Neural cell (in vitro differentiated cells): ENCODE results near the gene SURF6. TPM values are rescaled to one million over a fixed set of nuclear protein-coding genes. Genes with fewer than 3 reads are reported as not detected.

Experiments
- H2AFZ ChIP-seq: fragments of 200-600, 300-800 bp; sonication (generic), shearing (Covaris generic); 2 replicates; pipeline ENCODE4 v1.6.0; 2014; ENCODE audit warnings: low read depth, mild to moderate bottlenecking, antibody characterized with exemption, low read length, moderate library complexity
- H3F3A ChIP-seq: fragments of 200-600 bp; shearing (Covaris generic); 2 replicates; pipeline ENCODE4 v1.6.1; 2016; ENCODE audit warnings: mild to moderate bottlenecking, moderate library complexity, mixed read lengths, antibody characterized with exemption, low read length; ENCODE audit not compliant: insufficient read depth, poor library complexity, severe bottlenecking
- H3K27ac ChIP-seq: fragments of 200-600, 300-800 bp; sonication (generic), shearing (Covaris generic); 2 replicates; pipeline ENCODE4 v1.5.1; 2014; ENCODE audit warnings: mild to moderate bottlenecking, low read length, moderate library complexity
- H3K27me3 ChIP-seq: fragments of 300-800, 200-600 bp; sonication (generic), shearing (Covaris generic); 2 replicates; pipeline ENCODE4 v1.6.0; 2014; ENCODE audit warnings: mild to moderate bottlenecking, low read depth, low read length, moderate library complexity; ENCODE audit not compliant: insufficient read depth
- H3K36me3 ChIP-seq: fragments of 300-800, 200-600 bp; sonication (generic), shearing (Covaris generic); 2 replicates; pipeline ENCODE4 v1.5.1; 2014; ENCODE audit warnings: mild to moderate bottlenecking, antibody characterized with exemption, low read length, moderate library complexity; ENCODE audit not compliant: insufficient read depth
- H3K4me2 ChIP-seq: fragments of 300-800, 200-600 bp; sonication (generic), shearing (Covaris generic); 2 replicates; pipeline ENCODE4 v1.6.0; 2014; ENCODE audit warnings: mild to moderate bottlenecking, low read length
- H3K4me3 ChIP-seq: fragments of 300-800, 200-600 bp; sonication (generic), shearing (Covaris generic); 2 replicates; pipeline ENCODE4 v1.5.1; 2014; ENCODE audit warnings: mild to moderate bottlenecking, low read length, moderate library complexity
- H3K79me2 ChIP-seq: fragments of 200-600 bp; shearing (Covaris generic); replicated peaks from 2 replicates; pipeline ENCODE4 v1.6.0; 2014; ENCODE audit warnings: mild to moderate bottlenecking, low read length, moderate library complexity; ENCODE audit not compliant: insufficient read depth
- H3K9ac ChIP-seq: fragments of 300-800, 200-600 bp; sonication (generic), shearing (Covaris generic); 2 replicates; pipeline ENCODE4 v1.6.1; 2016; ENCODE audit warnings: mild to moderate bottlenecking, low read length, mixed read lengths
- H3K9me2 ChIP-seq: fragments of 200-600 bp; shearing (Covaris generic); 2 replicates; pipeline ENCODE4 v1.6.1; 2016; ENCODE audit warnings: mild to moderate bottlenecking, low read length, mixed read lengths; ENCODE audit not compliant: insufficient read depth
- H3K9me3 ChIP-seq: fragments of 200-600, 300-800 bp; sonication (generic), shearing (Covaris generic); 2 replicates; pipeline ENCODE4 v1.6.1; 2016; ENCODE audit warnings: mild to moderate bottlenecking, mixed run types, low read length, moderate library complexity, mixed read lengths
- H4K20me1 ChIP-seq: fragments of 200-600 bp; shearing (Covaris generic); 2 replicates; pipeline ENCODE4 v1.6.1; 2016; ENCODE audit warnings: mild to moderate bottlenecking, mixed run types; ENCODE audit not compliant: insufficient read depth
- CTCF ChIP-seq: fragments of 450-650 bp; IDR thresholded peaks from 2 replicates; pipeline ENCODE4 v1.5.1; 2014; ENCODE audit warnings: antibody characterized with exemption, mild to moderate bottlenecking, moderate library complexity; ENCODE audit not compliant: poor library complexity, severe bottlenecking
- EP300 ChIP-seq: fragments of 450-650 bp; conservative IDR thresholded peaks from 2 replicates; pipeline ENCODE4 v1.6.1; 2014; ENCODE audit warnings: antibody characterized with exemption, mild to moderate bottlenecking, moderate library complexity; ENCODE audit not compliant: poor library complexity, severe bottlenecking
- EZH2 ChIP-seq: fragments of 200-600, 300-800 bp; shearing (Covaris generic), sonication (generic); IDR thresholded peaks from 2 replicates; pipeline ENCODE4 v1.6.1; 2014; ENCODE audit warnings: antibody characterized with exemption, low read length, borderline replicate concordance, mild to moderate bottlenecking; ENCODE audit not compliant: insufficient read depth, poor library complexity, severe bottlenecking
- MXI1 ChIP-seq: fragments of 450-650 bp; conservative IDR thresholded peaks from 2 replicates; pipeline ENCODE4 v1.6.1; 2014; ENCODE audit warnings: antibody characterized with exemption, mild to moderate bottlenecking; ENCODE audit not compliant: poor library complexity, severe bottlenecking
- POLR2AphosphoS5 ChIP-seq: IDR thresholded peaks from 2 replicates; pipeline ENCODE4 v1.6.1; 2012
- RAD21 ChIP-seq: fragments of 450-650 bp; conservative IDR thresholded peaks from 2 replicates; pipeline ENCODE4 v1.6.1; 2014; ENCODE audit warnings: antibody characterized with exemption, mild to moderate bottlenecking, moderate library complexity
- SMC3 ChIP-seq: fragments of 450-650 bp; conservative IDR thresholded peaks from 2 replicates; pipeline ENCODE4 v1.6.1; 2014; ENCODE audit warnings: antibody characterized with exemption, mild to moderate bottlenecking, moderate library complexity; ENCODE audit not compliant: poor library complexity
- TAF1 ChIP-seq: IDR thresholded peaks from 2 replicates; pipeline ENCODE4 v1.6.1; 2012; ENCODE audit warnings: low read depth
- polyA plus RNA-seq: library from polyadenylated mRNA; depleted of rRNA; stranded (reverse); fragments of >200 nt; gene quantifications from 2 replicates; pipeline ENCODE4 v1.2.3, GENCODE V29; 2014
- TF ChIP-seq, protein P1 (sequence below): IDR thresholded peaks from 2 replicates; pipeline ENCODE4 v1.6.1; 2012; ENCODE audit warnings: borderline replicate concordance

SURF6 gene
- polyA plus RNA-seq, 1 donor from 2014 or later, result 20.7 TPM

DNA sequence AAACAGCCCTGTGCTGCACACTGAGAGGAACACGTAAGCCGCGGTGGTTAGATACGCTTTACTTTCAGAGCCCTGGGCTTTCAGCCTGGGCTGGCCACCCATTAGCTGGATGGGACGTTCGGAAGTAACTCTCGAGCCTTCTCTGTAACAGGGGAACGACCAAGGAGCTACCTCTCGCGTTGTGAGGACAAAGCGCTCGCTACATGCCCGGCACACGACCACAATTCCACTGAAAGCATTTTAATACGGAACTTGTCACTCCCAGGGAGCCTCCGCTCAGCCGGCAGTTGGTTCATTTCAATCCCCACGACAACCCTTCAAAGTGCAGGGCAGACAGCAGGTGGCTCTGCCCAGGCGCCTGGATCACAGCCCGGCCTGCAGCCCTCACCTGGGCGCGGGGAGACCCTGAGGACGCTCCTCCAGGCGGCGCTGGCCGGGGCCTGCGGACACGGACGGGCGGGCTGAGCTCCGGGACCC is 19.9 kb upstream of the SURF6 start:
- Histone ChIP-seq H3K27ac (peak overlapping the region; percentile 53), H3K27me3 (no peaks in the 10 kb centered on the region), H3K9ac (peak overlapping the region; percentile 80), H2AFZ (no peak overlapping the region), H3K9me2 (no peaks in the 10 kb centered on the region), H3K79me2 (peaks cover 16% of the 10 kb centered on the region), H3K9me3 (no peaks in the 10 kb centered on the region), H3F3A (no peaks in the 10 kb centered on the region), H3K36me3 (peaks cover 6% of the 10 kb centered on the region), H3K4me2 (peak overlapping the region; percentile 84), H4K20me1 (no peaks in the 10 kb centered on the region), H3K4me3 (peak overlapping the region; percentile 95)
- TF ChIP-seq SMC3 (no peak), EZH2 (no peak), EP300 (no peak), RAD21 (no peak)

GRCh38 chr9:133354766-133355165 is 18.8 kb upstream of the SURF6 start:
- no peak overlapping the region for H2AFZ ChIP-seq
- no peak overlapping the region for H3K4me2 ChIP-seq
- H3K27me3 ChIP-seq, result no peaks in the 10 kb centered on the region
- no peak overlapping the region for H3K9ac ChIP-seq
- H3K9me2 ChIP-seq, result no peaks in the 10 kb centered on the region
- H4K20me1 ChIP-seq, result no peaks in the 10 kb centered on the region
- no peaks in the 10 kb centered on the region for H3F3A ChIP-seq
- no peaks in the 10 kb centered on the region for H3K9me3 ChIP-seq
- H3K4me3 ChIP-seq, result peak overlapping the region; percentile 95
- H3K27ac ChIP-seq, result no peak overlapping the region
- TF ChIP-seq, protein P1, sequence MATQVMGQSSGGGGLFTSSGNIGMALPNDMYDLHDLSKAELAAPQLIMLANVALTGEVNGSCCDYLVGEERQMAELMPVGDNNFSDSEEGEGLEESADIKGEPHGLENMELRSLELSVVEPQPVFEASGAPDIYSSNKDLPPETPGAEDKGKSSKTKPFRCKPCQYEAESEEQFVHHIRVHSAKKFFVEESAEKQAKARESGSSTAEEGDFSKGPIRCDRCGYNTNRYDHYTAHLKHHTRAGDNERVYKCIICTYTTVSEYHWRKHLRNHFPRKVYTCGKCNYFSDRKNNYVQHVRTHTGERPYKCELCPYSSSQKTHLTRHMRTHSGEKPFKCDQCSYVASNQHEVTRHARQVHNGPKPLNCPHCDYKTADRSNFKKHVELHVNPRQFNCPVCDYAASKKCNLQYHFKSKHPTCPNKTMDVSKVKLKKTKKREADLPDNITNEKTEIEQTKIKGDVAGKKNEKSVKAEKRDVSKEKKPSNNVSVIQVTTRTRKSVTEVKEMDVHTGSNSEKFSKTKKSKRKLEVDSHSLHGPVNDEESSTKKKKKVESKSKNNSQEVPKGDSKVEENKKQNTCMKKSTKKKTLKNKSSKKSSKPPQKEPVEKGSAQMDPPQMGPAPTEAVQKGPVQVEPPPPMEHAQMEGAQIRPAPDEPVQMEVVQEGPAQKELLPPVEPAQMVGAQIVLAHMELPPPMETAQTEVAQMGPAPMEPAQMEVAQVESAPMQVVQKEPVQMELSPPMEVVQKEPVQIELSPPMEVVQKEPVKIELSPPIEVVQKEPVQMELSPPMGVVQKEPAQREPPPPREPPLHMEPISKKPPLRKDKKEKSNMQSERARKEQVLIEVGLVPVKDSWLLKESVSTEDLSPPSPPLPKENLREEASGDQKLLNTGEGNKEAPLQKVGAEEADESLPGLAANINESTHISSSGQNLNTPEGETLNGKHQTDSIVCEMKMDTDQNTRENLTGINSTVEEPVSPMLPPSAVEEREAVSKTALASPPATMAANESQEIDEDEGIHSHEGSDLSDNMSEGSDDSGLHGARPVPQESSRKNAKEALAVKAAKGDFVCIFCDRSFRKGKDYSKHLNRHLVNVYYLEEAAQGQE, result no peak
- no peak for TF ChIP-seq RAD21
- H3K79me2 ChIP-seq, result peaks cover 16% of the 10 kb centered on the region
- peaks cover 6% of the 10 kb centered on the region for H3K36me3 ChIP-seq

DNA sequence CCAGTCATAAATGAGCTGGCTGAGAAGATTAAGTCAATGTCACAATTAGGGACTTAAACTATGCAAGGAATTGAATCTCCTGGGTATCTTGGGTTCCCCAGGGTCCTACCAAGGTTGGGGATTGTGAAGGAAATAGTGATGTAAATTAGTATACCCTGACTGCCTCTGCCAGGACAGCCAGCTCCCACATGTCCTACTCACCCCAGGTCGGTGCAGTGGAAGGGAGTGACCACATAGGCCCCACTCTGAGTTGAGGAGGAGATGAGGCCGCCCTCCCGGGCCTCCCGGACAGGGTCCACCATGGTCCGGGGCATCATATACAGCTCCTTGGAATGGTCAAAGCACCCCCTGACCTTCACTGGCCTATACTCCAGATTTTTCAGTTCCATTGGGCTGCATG is 17.6 kb upstream of the SURF6 start:
- Histone ChIP-seq H3K27ac (no peak overlapping the region), H3K4me3 (no peak overlapping the region), H3K9me2 (no peaks in the 10 kb centered on the region), H3K36me3 (peaks cover 6% of the 10 kb centered on the region), H3K79me2 (peaks cover 25% of the 10 kb centered on the region), H3K27me3 (no peaks in the 10 kb centered on the region), H2AFZ (no peak overlapping the region), H3K4me2 (no peak overlapping the region), H3F3A (no peaks in the 10 kb centered on the region), H3K9me3 (no peaks in the 10 kb centered on the region), H4K20me1 (no peaks in the 10 kb centered on the region), H3K9ac (no peak overlapping the region)
- no peak for TF ChIP-seq CTCF
- no peak for TF ChIP-seq EZH2
- TF ChIP-seq MXI1, result no peak
- TF ChIP-seq EP300, result no peak
- TF ChIP-seq RAD21, result no peak
- no peak for TF ChIP-seq POLR2AphosphoS5
- TF ChIP-seq, protein P1, result no peak
- no peak for TF ChIP-seq TAF1
- TF ChIP-seq SMC3, result no peak
